Measurements from ENCODE around the gene ATG5. TPM values are rescaled to one million over a fixed set of nuclear protein-coding genes. Genes with fewer than 3 reads are reported as not detected.

Gene ATG5
- total RNA-seq, 1 experiment from 2014 or later = 51.9 TPM

GRCh38 chr6:106321940-106322339 is 3.6 kb downstream of the ATG5 start:
- DNase-seq = no peak
- Histone ChIP-seq H3K9me3 (no peaks in the 10 kb centered on the region), H3K27me3 (no peaks in the 10 kb centered on the region), H3K36me3 (peaks cover 4% of the 10 kb centered on the region; the same call in 1 of the 2 replicates), H3K4me3 (no peak overlapping the region)

DNA sequence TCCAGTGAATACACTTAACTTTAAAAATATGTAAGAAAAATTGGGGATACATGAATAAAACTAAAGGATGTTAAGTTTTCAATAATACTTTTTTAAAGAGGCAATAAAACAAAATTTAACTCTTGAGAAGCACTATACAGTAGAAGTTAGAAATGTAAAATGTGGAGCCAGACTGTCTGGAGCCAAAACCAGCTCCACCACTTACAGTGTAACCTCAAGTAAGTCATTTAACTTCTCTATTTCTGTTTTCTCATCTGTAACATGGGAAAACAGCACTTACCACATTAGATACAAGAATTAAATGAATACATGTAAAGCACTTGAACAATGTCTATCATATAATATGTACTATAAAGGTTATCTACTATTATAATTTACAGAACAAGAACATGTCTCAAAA is 6.7 kb downstream of the ATG5 start:
- DNase-seq = no peak
- H3K36me3 ChIP-seq = peaks cover 21% of the 10 kb centered on the region
- no peaks in the 10 kb centered on the region for H3K27me3 ChIP-seq
- no peak overlapping the region for H3K4me3 ChIP-seq
- H3K9me3 ChIP-seq = no peaks in the 10 kb centered on the region; the same call in 1 of the 2 replicates

GRCh38 chr6:106318061-106318460 is 7.5 kb downstream of the ATG5 start:
- no peaks in the 10 kb centered on the region for H3K27me3 ChIP-seq
- H3K9me3 ChIP-seq = no peaks in the 10 kb centered on the region; the same call in 1 of the 2 replicates
- H3K4me3 ChIP-seq = no peak overlapping the region
- peaks cover 27% of the 10 kb centered on the region for H3K36me3 ChIP-seq
- no peak for DNase-seq

GRCh38 chr6:106316375-106316766 is 9.2 kb downstream of the ATG5 start:
- peaks cover 30% of the 10 kb centered on the region for H3K36me3 ChIP-seq
- no peak overlapping the region for H3K4me3 ChIP-seq
- no peaks in the 10 kb centered on the region for H3K27me3 ChIP-seq
- no peak for DNase-seq
- H3K9me3 ChIP-seq = no peaks in the 10 kb centered on the region; the same call in 1 of the 2 replicates

DNA sequence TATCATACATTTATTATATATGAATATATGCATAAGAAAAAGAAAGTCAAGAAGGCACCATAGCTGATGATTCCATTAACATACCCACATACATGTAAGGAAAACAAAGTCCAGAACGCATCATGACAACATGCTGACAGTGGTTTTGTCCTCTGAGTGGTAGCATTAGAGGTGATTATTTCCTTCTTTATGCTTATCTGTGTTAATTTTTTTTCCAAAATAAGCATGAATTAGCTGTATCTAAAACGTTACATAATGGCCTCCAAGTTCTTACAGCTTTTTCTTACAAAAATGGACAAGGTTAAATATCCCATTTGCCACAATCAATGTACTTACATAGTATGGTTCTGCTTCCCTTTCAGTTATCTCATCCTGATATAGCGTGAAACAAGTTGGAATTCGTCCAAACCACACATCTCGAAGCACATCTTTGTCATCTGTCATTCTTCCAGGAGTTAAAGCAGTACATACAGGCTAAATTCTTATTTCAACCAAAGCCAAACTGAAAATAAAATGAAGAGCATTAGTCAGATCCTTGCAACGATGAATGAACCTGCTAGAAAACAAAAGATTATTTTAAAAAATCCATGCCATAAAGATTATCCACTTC is 9.7 kb downstream of the ATG5 start:
- DNase-seq = no peak
- Histone ChIP-seq H3K4me3 (no peak overlapping the region), H3K27me3 (no peaks in the 10 kb centered on the region), H3K36me3 (peaks cover 34% of the 10 kb centered on the region), H3K9me3 (no peaks in the 10 kb centered on the region; the same call in 1 of the 2 replicates)

DNA sequence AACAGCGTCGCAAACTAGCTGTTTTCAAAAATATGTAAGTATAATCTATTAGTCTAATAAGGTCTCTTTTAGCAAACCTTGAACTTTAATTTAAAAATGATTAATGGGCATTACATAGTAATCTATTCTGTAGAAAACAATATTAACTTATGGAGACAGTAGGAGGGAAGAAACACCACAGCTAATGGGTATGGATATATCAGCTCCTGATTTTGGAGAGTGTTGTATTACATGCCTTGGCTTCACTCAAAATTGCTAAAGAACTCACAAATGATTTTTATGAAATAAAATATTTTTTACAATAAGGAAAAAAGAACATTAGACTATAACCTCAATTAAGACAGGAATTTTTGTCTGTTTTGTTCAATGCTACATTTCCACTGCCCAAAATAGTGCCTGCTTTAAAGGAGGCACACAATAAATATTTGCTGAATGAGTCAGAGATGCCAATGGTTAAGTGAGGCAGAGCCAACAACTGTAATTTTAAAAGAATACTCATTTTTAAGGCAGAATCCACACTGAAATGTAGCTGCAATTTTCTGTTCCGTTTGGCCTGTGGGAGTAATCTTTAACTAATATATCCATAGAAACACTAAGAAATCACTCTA is 15.7 kb downstream of the ATG5 start:
- H3K4me3 ChIP-seq = no peak overlapping the region
- no peak for DNase-seq
- H3K36me3 ChIP-seq = peaks cover 20% of the 10 kb centered on the region
- H3K9me3 ChIP-seq = no peaks in the 10 kb centered on the region; the same call in 1 of the 2 replicates
- H3K27me3 ChIP-seq = no peaks in the 10 kb centered on the region

DNA sequence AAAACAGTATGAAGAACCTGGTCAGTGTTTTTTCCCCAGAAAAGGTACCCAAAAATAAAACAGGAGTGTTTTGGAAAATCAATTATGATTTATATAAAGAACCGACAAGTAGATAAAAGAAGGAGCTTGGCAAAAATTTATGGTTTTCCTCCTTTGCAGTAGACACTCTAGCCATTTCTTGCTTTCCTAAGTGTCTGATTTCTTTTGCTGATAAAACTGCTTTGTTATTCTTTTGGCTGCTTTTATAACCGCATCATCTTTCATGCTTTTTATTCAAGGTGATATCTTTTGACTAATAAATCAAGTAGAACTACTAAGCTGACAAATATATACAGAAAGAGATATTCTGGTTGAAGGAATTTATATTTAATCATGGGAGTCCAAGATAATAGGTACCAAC is 16.6 kb downstream of the ATG5 start:
- Histone ChIP-seq H3K9me3 (no peaks in the 10 kb centered on the region; the same call in 1 of the 2 replicates), H3K4me3 (no peak overlapping the region), H3K36me3 (peaks cover 14% of the 10 kb centered on the region), H3K27me3 (no peaks in the 10 kb centered on the region)
- DNase-seq = no peak

DNA sequence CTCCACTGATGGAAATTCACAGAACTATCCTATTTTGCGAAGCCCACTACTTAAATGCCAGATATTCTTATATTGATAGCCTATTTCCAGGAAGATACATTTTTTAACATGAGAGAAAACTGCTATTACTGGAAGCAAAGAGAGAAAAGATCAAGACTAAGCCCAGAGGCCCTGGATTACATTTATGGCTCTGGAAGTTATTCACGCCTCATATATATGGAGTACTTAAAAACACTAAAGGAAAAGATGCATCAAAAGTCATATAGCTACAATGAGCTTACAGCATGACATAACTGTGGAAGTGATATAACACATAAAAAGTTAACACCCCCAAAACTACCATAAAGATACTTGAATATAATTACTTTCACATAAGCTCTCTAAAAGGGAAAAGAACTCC is 19.8 kb downstream of the ATG5 start:
- H3K27me3 ChIP-seq = no peaks in the 10 kb centered on the region

DNA sequence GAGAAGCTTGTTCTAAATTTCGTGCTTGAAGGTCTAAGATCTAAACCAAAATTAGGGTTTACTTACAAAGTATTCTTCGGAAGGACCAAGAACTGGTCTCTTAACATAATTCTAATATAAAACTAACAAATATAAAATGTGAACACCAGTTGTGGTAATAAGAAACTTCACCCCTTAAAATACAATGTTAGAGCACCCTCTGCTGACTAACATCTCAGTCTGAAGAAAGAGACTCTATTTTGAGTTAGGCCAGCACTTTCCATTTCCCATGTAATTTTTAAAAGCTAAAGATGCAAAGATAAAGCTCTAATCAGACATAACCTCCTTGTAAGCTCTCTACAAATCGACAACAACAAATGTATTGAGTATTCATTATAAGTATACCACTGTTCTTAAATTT is 24.6 kb downstream of the ATG5 start:
- H3K9me3 ChIP-seq = no peaks in the 10 kb centered on the region
- no peak for DNase-seq
- H3K36me3 ChIP-seq = no peaks in the 10 kb centered on the region
- H3K27me3 ChIP-seq = no peaks in the 10 kb centered on the region
- H3K4me3 ChIP-seq = no peak overlapping the region

More for the DNA sequence above, 19.8 kb downstream of the ATG5 start:
- no peaks in the 10 kb centered on the region; the same call in 1 of the 2 replicates for H3K36me3 ChIP-seq
- no peaks in the 10 kb centered on the region for H3K9me3 ChIP-seq
- DNase-seq = no peak
- H3K4me3 ChIP-seq = no peak overlapping the region

DNA sequence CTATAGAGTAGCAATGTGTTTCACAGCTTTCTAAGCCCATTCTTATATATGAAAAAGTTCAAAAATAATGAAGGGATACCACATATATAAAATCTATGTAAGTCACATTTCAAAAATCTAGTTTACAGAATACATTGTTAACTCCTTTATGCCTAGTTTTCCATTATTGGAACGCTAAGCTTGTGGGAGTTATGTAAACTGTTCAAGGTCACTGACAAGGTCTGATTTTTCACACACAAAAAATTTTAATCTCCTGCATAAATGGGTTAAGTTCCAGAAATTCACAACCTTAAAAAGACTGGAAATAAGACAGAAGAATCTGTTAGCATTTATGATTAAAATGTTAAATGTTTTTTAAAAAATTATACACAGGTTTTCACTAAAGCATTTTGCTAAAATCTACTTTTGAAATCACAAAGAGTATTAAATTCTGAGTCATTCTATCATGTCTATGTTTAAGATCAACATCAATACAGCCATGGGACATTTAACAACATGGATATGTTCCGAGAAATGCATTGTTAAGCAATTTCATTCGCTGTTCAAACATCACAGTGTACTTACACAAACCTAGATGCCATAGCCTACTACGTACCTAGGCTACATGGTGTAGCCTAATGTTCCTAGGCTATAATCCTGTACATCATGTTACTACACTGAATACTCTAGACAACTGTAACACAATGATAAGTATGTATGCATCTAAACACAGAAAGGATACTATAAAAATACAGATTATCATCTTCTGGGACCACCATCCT is 25.4 kb downstream of the ATG5 start:
- Histone ChIP-seq H3K27me3 (no peaks in the 10 kb centered on the region), H3K4me3 (no peak overlapping the region), H3K36me3 (no peaks in the 10 kb centered on the region), H3K9me3 (no peaks in the 10 kb centered on the region)
- no peak for DNase-seq

DNA sequence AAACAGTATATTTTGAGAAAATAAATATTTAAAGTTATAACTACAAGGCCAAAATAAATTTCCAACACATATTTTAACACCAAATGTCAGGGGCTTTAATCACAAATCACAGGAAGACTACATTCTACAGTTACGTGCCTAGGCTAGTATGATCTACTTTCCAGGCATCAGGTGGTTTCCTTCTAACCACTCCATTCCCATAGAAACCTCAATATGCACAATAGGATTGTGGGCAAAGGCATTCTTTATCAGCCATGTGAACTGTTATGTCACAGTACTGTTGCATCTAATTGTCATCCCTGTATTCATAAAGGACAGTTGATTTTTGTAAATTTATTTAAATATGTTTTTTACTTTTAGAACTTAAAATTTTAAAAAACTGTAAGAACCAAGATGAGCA is 32.4 kb downstream of the ATG5 start:
- Histone ChIP-seq H3K4me3 (no peak overlapping the region), H3K36me3 (peaks cover 15% of the 10 kb centered on the region), H3K27me3 (no peaks in the 10 kb centered on the region), H3K9me3 (no peaks in the 10 kb centered on the region; the same call in 1 of the 2 replicates)
- no peak for DNase-seq

DNA sequence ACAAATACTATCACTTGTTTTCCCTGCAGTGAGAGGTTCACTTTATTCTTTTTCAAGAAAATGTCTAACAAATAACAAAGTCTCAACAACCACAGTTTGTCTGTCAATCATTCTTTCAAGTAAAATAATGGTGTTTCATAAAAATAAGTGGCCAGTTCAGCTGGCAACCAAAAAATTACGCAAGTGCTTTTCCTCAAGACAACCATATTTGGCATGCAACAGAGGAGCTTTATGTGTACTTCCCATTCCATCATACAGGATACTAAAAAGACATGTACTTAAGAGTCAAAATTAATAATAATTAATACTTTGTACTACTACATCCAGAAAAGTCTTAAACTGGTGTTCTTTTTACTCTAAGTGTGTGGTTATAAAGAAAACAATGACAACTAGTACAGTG is 34.6 kb downstream of the ATG5 start:
- H3K27me3 ChIP-seq = no peaks in the 10 kb centered on the region
- H3K9me3 ChIP-seq = no peaks in the 10 kb centered on the region; the same call in 1 of the 2 replicates
- H3K36me3 ChIP-seq = peaks cover 15% of the 10 kb centered on the region
- DNase-seq = no peak
- H3K4me3 ChIP-seq = no peak overlapping the region

GRCh38 chr6:106290032-106290431 is 35.5 kb downstream of the ATG5 start:
- DNase-seq = no peak
- no peak overlapping the region for H3K4me3 ChIP-seq
- H3K9me3 ChIP-seq = no peaks in the 10 kb centered on the region; the same call in 1 of the 2 replicates
- no peaks in the 10 kb centered on the region for H3K27me3 ChIP-seq
- peaks cover 15% of the 10 kb centered on the region for H3K36me3 ChIP-seq

- Histone ChIP-seq H3K36me3 (peaks cover 11% of the 10 kb centered on the region), H3K27me3 (no peaks in the 10 kb centered on the region), H3K9me3 (no peaks in the 10 kb centered on the region; the same call in 1 of the 2 replicates), H3K4me3 (no peak overlapping the region)
- DNase-seq = no peak
Observed at GRCh38 chr6:106287215-106287614, 38.3 kb downstream of the ATG5 start.

- Histone ChIP-seq H3K4me3 (no peak overlapping the region), H3K27me3 (no peaks in the 10 kb centered on the region), H3K9me3 (no peaks in the 10 kb centered on the region; the same call in 1 of the 2 replicates), H3K36me3 (peaks cover 7% of the 10 kb centered on the region)
- DNase-seq = no peak
Observed at GRCh38 chr6:106286746-106287145, 38.8 kb downstream of the ATG5 start.

DNA sequence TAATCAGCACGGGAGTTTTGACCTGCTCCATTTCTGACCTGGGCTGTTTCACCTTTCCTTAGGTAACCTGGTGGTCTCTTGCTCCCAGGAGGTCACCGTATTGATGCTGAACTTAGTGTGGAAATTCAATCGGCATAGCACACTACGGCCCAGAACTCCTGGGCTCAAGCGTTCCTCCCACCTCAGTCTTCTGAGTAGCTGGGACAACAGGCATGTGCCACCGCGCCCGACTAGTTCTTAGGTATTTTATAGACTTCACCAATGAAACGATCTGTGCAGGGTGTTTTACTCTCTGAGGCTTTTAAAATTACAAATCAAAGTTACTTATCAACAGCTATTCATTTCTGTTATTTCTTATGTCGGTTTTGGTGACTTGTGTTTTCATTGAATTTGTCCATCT is 42.1 kb downstream of the ATG5 start:
- no peaks in the 10 kb centered on the region for H3K27me3 ChIP-seq
- H3K4me3 ChIP-seq = no peak overlapping the region
- peaks cover 5% of the 10 kb centered on the region; the same call in 1 of the 2 replicates for H3K36me3 ChIP-seq
- DNase-seq = no peak
- H3K9me3 ChIP-seq = no peaks in the 10 kb centered on the region

DNA sequence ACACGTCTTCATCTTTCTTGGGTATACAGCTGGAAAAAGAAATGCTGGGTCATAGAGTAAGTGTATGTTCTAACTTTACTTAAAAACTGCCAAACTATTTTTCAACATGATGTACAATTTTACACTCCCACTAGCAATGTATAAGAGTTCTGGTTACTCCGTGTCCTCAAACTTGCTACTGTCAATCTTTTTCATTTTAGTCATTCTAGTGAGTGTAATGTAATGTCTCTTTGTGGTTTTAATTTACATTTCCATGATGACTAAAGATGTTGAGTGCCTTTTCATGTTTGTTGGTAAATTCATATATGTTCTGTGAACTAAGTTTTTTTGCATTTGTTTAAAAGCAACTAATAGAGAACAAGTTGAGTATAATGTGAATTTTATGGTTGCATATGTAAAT is 43.9 kb downstream of the ATG5 start:
- H3K4me3 ChIP-seq = no peak overlapping the region
- no peak for DNase-seq
- no peaks in the 10 kb centered on the region for H3K27me3 ChIP-seq
- no peaks in the 10 kb centered on the region for H3K9me3 ChIP-seq
- peaks cover 5% of the 10 kb centered on the region; the same call in 1 of the 2 replicates for H3K36me3 ChIP-seq
